Measurements from ENCODE around the gene ZNF492. TPM values are rescaled to one million over a fixed set of nuclear protein-coding genes. Genes with fewer than 3 reads are reported as not detected.

Gene ZNF492
- polyA plus RNA-seq (ENCODE audit: insufficient read length) = 0.56 TPM

DNA sequence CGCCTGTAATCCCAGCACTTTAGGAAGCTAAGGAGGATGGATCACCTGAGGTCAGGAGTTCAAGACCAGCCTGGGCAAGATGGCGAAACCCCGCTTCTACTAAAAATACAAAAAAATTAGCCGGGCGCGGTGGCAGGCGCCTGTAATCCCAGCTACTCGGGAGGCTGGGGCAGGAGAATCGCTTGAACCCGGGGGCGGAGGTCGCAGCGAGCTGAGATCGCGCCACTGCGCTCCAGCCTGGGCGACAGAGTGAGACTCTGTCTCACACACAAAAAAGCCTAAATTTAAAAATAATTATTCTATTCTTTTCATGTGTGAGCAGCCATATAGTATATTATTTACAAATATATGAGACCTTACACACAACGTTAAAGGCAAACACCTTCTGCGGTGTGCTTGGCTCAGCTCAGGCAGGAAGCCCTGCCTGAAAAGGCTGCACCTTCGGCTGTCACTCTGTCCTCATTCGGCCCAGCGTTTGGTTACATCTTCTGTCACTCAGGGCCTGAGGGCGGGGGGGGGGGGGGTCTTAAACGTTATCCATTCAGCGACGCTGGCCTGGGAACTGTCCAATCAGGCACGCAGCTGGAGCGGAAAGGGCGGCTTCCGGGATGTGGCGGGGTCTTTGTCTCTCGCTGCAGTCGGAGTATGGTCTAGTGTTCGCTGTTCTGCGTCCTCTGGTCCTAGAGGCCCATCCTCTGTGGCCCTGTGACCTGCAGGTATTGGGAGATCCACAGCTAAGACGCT, at the start of gene ZNF492:
ZNF492 (plus strand) TSS at position 619 of the 744 bp plus-strand sequence. CDS start 19,076 bp downstream, outside the sequence.
- peak; percentile 90 for DNase-seq (ENCODE audit: low read depth)

- no peak for DNase-seq (ENCODE audit: low read depth)
Measured at GRCh38 chr19:22595422-22595821, 38.7 kb upstream of the ZNF492 start.

- no peak for DNase-seq (ENCODE audit: low read depth)
Measured at GRCh38 chr19:22595918-22596341, 38.2 kb upstream of the ZNF492 start.

DNA sequence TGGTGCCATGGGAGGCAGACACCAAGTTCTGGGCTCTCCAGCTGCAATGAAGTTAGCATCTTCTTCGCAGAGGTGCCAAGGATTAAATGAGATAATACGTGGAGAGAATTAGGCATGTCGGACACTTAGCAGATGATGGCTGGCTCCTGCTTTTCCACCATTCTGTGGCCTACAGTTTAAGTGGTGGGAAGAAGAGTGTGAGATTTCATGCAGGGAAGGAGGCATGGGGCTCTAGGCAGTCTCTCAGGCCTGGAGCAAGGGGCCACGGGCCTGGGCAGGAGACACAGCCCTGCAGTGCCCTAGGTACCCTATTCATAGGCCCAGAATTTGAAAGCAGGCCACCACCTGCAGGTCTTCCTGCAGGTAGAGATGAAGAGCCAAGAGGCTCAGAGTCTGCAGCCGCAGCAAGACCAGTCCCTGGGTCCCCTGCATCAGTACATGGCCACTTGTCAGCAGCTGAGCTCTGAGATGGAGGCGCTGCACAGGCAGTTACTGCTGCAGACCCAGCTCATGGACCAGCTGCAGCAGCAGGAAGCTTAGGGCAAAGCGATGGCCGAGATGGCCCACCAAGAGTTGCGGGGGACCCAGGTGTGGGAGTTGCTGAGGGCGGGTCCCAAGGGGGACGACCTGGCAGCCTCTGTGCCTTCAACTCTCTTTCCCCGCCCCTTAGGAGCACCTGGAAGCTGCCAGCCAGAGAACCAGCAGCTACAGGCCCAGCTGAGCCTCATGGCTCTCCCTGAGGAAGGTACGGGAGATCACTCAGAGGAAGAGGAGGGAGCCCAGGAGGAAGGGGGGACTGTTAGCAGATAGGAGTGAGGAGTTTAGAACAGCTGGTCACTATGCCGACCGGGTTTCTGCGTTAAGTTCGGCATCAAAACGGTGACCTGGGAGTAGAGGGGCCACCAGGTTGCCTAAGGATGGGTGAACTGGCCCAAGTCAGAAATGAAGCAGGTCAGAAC, 33.2 kb upstream of the ZNF492 start:
- DNase-seq (ENCODE audit: low read depth) = no peak

- DNase-seq (ENCODE audit: low read depth) = no peak
Measured at GRCh38 chr19:22601906-22602630, 32.1 kb upstream of the ZNF492 start.

DNA sequence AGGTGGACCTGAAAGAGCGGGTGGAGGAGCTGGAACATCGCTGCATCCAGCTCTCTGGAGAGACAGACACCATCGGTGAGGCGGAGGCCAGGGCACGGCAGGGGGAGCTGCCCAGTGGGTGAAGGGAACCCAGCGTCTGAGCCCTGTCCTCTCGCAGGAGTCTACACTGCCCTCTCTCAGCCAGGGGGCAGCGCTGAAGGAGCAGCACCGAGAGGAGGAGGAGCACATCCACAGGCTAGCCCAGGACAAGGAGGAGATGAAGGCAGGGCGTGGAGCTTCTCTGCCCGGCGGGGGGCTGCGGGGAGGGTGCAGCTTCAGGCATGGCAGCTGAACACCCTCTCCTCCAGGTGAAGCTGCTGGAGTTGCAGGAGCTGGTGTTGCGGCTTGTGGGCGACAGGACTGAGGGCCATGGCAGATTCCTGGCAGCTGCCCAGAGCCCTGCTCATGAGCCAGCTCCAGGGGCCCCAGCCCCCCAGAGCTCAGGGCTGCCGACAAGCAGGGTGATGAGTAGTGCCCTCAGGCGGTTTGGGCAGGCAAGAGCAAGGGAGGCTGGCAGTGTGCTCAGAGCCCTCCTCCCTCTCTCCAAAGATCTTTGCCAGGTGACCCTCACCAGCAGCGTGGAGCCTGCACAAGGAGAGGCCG, 31.4 kb upstream of the ZNF492 start:
- no peak for DNase-seq (ENCODE audit: low read depth)

DNA sequence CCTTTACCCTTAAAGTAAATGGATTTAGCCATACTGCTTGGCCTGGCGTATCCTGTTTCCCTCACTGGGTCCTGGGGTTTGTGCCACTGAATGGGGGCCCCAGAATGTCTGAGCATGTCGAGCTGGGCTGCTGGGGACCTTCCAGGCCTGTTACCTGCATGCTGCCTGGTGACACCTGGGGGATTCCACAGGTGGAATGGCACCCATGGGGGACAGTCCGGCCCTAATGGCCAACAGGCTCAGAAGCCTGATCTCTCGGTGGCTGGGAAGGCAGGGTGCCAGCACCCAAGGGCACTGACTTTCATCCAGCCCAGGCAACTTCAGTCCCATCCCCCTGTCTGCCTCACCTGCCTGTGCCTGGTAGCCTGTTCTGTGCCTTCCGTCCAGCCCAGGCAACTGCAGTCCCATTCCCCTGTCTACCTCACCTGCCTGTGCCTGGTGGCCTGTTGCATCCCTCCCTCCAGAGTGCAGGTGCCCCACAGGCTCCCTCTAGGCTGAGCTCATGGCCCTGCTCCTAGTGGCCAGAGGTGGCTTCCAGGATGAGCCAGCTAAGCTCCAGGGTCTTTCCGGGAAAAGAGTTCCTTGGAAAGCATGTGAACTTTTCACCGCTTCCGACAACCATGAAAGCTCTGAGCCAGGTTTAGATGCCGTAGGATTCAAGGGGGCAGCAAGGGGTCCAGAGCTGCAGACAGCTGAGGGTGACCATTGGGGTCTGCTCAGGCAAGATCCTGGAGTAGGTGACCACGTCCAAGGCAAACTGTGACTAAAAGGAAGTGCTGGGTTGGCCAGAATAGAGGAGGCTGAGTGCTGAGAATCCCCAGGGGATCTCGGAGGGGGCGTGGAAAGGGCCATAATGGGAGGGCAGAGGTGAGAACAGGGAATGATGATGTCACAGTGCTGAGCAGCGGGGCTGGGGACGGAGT, 30.3 kb upstream of the ZNF492 start:
- no peak for DNase-seq (ENCODE audit: low read depth)

GRCh38 chr19:22604571-22605274, 29.4 kb upstream of the ZNF492 start:
- no peak for DNase-seq (ENCODE audit: low read depth)

- no peak for DNase-seq (ENCODE audit: low read depth)
Measured at GRCh38 chr19:22605275-22606211, 28.6 kb upstream of the ZNF492 start.

- no peak for DNase-seq (ENCODE audit: low read depth)
Measured at GRCh38 chr19:22606212-22606553, 27.9 kb upstream of the ZNF492 start.

DNA sequence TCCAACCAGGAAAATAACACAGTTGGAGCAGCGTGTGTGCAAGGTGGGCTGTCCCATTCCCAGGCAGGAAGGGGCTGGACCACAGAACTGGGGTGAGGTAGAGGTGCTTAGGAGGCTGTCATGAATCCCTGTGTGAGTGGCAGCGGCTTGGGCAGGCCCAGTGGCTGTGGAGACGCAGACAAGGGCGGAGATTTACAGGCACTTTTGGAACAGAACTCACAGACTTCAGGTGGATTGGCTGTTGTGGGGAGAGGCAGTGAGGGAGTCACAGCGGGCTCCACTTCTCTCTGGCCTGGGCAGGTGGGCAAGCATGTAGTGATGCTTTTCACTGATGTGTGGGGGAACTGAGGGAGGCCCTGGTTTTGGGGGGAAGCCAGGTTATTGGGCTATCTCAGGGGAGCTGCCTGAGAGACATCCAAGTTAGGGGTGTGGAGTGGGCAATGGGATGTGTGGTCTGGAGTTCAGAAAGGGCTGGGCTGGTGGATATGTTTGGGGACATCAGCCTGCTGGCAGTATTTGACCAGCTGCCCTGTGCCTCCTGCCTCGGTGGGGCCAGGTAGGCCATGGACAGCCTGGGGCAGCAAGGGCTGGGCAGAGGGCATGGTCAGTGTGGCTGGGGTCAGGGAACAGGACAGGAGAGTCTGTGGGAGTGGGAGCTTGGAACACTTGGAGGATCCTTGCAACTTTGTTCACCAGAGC, 27.0 kb upstream of the ZNF492 start:
- no peak for DNase-seq (ENCODE audit: low read depth)

GRCh38 chr19:22607653-22608430, 26.3 kb upstream of the ZNF492 start:
- DNase-seq (ENCODE audit: low read depth) = no peak

DNA sequence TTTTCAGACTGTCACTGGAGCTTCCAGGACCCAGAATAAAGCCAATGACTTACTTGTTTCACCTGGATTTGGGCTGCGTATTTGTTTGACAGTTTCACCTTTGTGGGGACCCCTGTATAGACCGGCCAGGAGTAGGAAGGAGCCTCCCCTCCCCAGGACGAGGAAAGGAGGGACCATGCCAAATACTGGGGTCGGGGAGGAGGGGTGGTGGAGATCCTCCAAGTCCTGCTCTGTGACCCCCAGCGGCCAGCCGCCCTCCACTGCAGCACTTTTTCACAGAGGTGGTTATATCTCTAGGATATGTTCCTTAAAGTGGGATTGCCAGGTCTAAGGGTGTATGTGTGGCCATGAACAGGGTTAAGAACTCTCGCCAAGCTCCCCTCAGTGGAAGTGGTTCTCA, 25.7 kb upstream of the ZNF492 start:
- DNase-seq (ENCODE audit: low read depth) = no peak

GRCh38 chr19:22609630-22610029, 24.5 kb upstream of the ZNF492 start:
- no peak for DNase-seq (ENCODE audit: low read depth)

- no peak for DNase-seq (ENCODE audit: low read depth)
Measured at GRCh38 chr19:22610121-22610520, 24.0 kb upstream of the ZNF492 start.

- DNase-seq (ENCODE audit: low read depth) = no peak
Measured at GRCh38 chr19:22612316-22612715, 21.8 kb upstream of the ZNF492 start.

DNA sequence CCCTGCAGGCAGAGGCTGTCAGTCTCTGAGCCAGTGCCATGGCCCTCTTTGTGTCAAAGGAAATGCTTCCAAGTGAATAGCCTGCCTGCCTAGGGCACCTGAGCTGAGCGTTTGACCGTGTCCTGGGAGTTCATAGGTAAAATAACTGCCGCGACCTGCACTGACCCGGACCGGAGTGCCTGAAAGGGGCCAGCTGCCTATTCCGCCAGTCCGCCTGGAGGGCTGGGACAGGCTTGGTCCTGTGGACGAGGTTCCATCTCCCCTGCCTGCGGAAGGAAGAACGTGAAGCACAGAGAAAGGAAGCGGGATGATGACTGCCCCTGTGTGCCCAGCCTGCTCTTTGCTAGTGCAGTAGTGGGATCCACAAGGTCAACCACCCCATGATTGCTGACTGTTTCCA, 17.5 kb upstream of the ZNF492 start:
- DNase-seq (ENCODE audit: low read depth) = no peak

Data from forelimb muscle (tissue), 1 donor.